Measurements from ENCODE around the gene ECI2.

Gene ECI2

GRCh38 chr6:4134841-4135664, at the start of gene ECI2:
Gene ECI2, minus strand, starts transcription at chr6:4135575. Its CDS starts 15 bp downstream, at chr6:4135560.
- no peak for DNase-seq (ENCODE audit: low read depth in 2 of 2)

GRCh38 chr6:4180652-4181255, 45.4 kb upstream of the ECI2 start:
- DNase-seq (ENCODE audit: low read depth in 2 of 2), result peak in 1 of 2 experiments; percentile 2

- no peak for DNase-seq (ENCODE audit: low read depth in 2 of 2)
Measured at GRCh38 chr6:4179960-4180651, 44.7 kb upstream of the ECI2 start.

GRCh38 chr6:4178737-4179333, 43.5 kb upstream of the ECI2 start:
- no peak for DNase-seq (ENCODE audit: low read depth in 2 of 2)

- DNase-seq (ENCODE audit: low read depth in 2 of 2), result no peak
Measured at GRCh38 chr6:4176907-4177306, 41.5 kb upstream of the ECI2 start.

GRCh38 chr6:4174042-4174441, 38.7 kb upstream of the ECI2 start:
- no peak for DNase-seq (ENCODE audit: low read depth in 2 of 2)

GRCh38 chr6:4172368-4172767, 37.0 kb upstream of the ECI2 start:
- no peak for DNase-seq (ENCODE audit: low read depth in 2 of 2)

- DNase-seq (ENCODE audit: low read depth in 2 of 2), result no peak
Measured at GRCh38 chr6:4170297-4170696, 34.9 kb upstream of the ECI2 start.

GRCh38 chr6:4169028-4169789, 33.8 kb upstream of the ECI2 start:
- DNase-seq (ENCODE audit: low read depth in 2 of 2), result no peak

- DNase-seq (ENCODE audit: low read depth in 2 of 2), result no peak
Measured at GRCh38 chr6:4167833-4168232, 32.5 kb upstream of the ECI2 start.

GRCh38 chr6:4167123-4167522, 31.7 kb upstream of the ECI2 start:
- no peak for DNase-seq (ENCODE audit: low read depth in 2 of 2)

GRCh38 chr6:4164456-4164855, 29.1 kb upstream of the ECI2 start:
- no peak for DNase-seq (ENCODE audit: low read depth in 2 of 2)

GRCh38 chr6:4164117-4164442, 28.7 kb upstream of the ECI2 start:
- DNase-seq (ENCODE audit: low read depth in 2 of 2), result no peak

- no peak for DNase-seq (ENCODE audit: low read depth in 2 of 2)
Measured at GRCh38 chr6:4163408-4164116, 28.2 kb upstream of the ECI2 start.

- DNase-seq (ENCODE audit: low read depth in 2 of 2), result no peak
Measured at GRCh38 chr6:4162370-4162769, 27.0 kb upstream of the ECI2 start.

GRCh38 chr6:4159491-4159890, 24.1 kb upstream of the ECI2 start:
- no peak for DNase-seq (ENCODE audit: low read depth in 2 of 2)

- DNase-seq (ENCODE audit: low read depth in 2 of 2), result no peak
Measured at GRCh38 chr6:4157506-4157905, 22.1 kb upstream of the ECI2 start.

GRCh38 chr6:4155848-4156466, 20.6 kb upstream of the ECI2 start:
- peak; percentile 59 to 60 for DNase-seq (ENCODE audit: low read depth in 2 of 2)

- DNase-seq (ENCODE audit: low read depth in 2 of 2), result no peak
Measured at GRCh38 chr6:4153514-4153985, 18.2 kb upstream of the ECI2 start.

GRCh38 chr6:4145083-4145482, 9.7 kb upstream of the ECI2 start:
- no peak for DNase-seq (ENCODE audit: low read depth in 2 of 2)

GRCh38 chr6:4139272-4139671, 3.9 kb upstream of the ECI2 start:
- DNase-seq (ENCODE audit: low read depth in 2 of 2), result peak in 1 of 2 experiments; percentile 12
